K562 (cell line): Measurements from ENCODE around the gene KRT1. TPM values are rescaled to one million over a fixed set of nuclear protein-coding genes. Genes with fewer than 3 reads are reported as not detected.
A peak's percentile ranks its signal among the peaks of the same experiment; 100 is the strongest.

Experiments used
- CBX2 ChIP-seq: fragments of 200-600 bp; sonication (generic); IDR thresholded peaks from one replicate; pipeline ENCODE4 v1.6.1; 2012; ENCODE audit warnings: mild to moderate bottlenecking, low read length, inconsistent platforms; ENCODE audit not compliant: insufficient read depth, poor library complexity, severe bottlenecking
- HNRNPH1 ChIP-seq: fragments of 200-400 bp; formaldehyde crosslinking; optimal IDR thresholded peaks from 2 replicates; pipeline ENCODE3; 2017; ENCODE audit warnings: low read depth, mild to moderate bottlenecking, low read length, moderate library complexity
- L3MBTL2 ChIP-seq: fragments of 450-650 bp; IDR thresholded peaks from 2 replicates; pipeline ENCODE4 v1.6.1; 2016; ENCODE audit warnings: mild to moderate bottlenecking, moderate library complexity
- NR2C2 ChIP-seq, 2 experiments: fragments of 200-800 bp in 1 of 2; sonication (Bioruptor generic) in 1 of 2; sonication (generic) in 1 of 2; formaldehyde crosslinking in 1 of 2; IDR thresholded peaks; 2 replicates each; pipeline versions ENCODE4 v1.6.1 to v1.8.0; 2016 to 2022; ENCODE audit warnings: mild to moderate bottlenecking in 1 of 2, missing compliant biosample characterization in 1 of 2, missing genetic modification characterization in 1 of 2, missing genetic modification reagents in 1 of 2
- SAFB ChIP-seq: fragments of 200-400 bp; formaldehyde crosslinking; IDR thresholded peaks from 2 replicates; pipeline ENCODE4 v1.6.1; 2017; ENCODE audit warnings: low read depth, low read length, borderline replicate concordance
- ZFP36 ChIP-seq: fragments of 150-350 bp; IDR thresholded peaks from 2 replicates; pipeline ENCODE4 v1.6.1; 2018; ENCODE audit warnings: low read length, low read depth; ENCODE audit not compliant: partially characterized antibody
- ZNF551 ChIP-seq: fragments of 250-450 bp; sonication (Bioruptor Pico); IDR thresholded peaks from 2 replicates; pipeline ENCODE4 v1.5.0; 2021; ENCODE audit warnings: mild to moderate bottlenecking, moderate library complexity
- ZNF561 ChIP-seq: fragments of 450-650 bp; formaldehyde crosslinking; conservative IDR thresholded peaks from 2 replicates; pipeline ENCODE4 v1.4.0; 2020; ENCODE audit warnings: mild to moderate bottlenecking, moderate library complexity
- polyA plus RNA-seq, 8 experiments: library from polyadenylated mRNA; depleted of rRNA in 4 of 8; stranded (reverse) in 5 of 8; unstranded in 3 of 8; fragments of >200 nt; fragmentation: Nextera tagmentation in 2 of 8; fragmentation: Illumina TruSeq in 1 of 8; extraction: Ambion mirVana in 2 of 8; extraction: Trizol in 1 of 8; gene quantifications; 2 replicates each; pipeline versions ENCODE4 v1.2.1 to v1.2.3, GENCODE V29; 2011 to 2014; ENCODE audit warnings: inconsistent platforms in 1 of 8, missing spikeins in 1 of 8
- total RNA-seq, 7 experiments: library from RNA; depleted of rRNA in 6 of 7; stranded (reverse); fragments of >200 nt in 6 of 7; fragmentation: Illumina TruSeq in 2 of 7; extraction: Trizol in 2 of 7; gene quantifications; 2 replicates each; pipeline versions ENCODE4 v1.2.1 to v1.2.3, GENCODE V29; 2011 to 2021; ENCODE audit warnings: low replicate concordance in 1 of 7
- TF ChIP-seq, protein P1 (sequence below): fragments of 450-650 bp; IDR thresholded peaks from 2 replicates; pipeline ENCODE4 v1.6.1; 2016; ENCODE audit warnings: mild to moderate bottlenecking, moderate library complexity
- TF ChIP-seq, protein P2 (sequence below): sonication (generic); formaldehyde crosslinking; IDR thresholded peaks from 2 replicates; pipeline ENCODE4 v1.4.0; 2020; ENCODE audit warnings: mild to moderate bottlenecking, missing genetic modification reagents
- TF ChIP-seq, protein P3 (sequence below): fragments of 250-450 bp; sonication (Bioruptor Pico); IDR thresholded peaks from 2 replicates; pipeline ENCODE4 v1.8.0; 2022; ENCODE audit warnings: moderate library complexity, mild to moderate bottlenecking, inconsistent platforms

KRT1 gene
- total and polyA plus RNA-seq, 9 of the 15 experiments (the other 6 are each of a cell fraction or from before 2014, with no cell fraction given) = 0.18 TPM; not detected in 8

DNA sequence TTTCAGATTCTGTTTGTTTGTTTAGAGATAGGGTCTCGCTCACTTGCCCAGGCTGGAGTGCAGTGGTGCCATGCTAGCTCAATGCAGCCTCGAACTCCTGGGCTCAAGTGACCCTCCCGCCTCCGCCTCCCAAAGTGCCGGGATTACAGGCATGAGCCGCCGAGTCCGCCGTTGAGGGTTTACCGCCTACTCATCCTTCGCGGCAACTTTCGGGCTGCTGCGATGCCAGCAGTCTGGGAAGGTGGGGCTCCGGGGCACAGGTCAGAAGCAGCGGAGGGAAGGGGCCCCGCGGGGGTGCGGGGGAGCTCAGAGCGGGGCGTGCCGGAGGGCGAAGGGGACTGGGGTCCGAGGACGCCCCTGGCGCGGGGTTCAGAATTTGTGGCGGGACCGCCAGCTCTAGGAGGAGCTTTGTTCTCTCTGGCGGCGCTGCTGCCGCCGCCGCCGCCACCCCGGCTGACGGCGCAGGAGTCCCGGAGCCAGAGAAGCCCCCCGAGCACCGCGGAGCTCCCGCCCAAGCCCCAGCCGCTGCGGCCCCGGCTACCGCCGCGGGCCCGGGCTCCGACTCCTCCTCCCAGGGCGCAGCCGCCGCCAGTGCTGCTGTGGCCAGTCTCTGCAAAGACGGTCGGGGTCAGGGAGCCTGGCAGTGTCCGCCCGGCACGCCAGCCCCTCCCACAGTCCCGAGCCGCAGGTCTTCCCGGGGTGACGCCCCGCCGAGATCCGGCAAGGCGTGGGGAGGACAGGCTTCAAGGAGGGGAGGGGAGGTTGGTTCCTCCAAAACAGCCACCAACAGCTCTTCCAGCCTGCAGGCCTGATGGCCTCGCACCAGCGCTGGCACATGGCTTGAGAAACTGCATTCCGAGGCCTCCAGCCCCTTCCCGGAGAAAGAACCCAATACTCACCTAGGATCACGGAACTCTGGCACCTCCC, 34.0 kb upstream of the KRT1 start (continued):
- TF ChIP-seq, protein P1, sequence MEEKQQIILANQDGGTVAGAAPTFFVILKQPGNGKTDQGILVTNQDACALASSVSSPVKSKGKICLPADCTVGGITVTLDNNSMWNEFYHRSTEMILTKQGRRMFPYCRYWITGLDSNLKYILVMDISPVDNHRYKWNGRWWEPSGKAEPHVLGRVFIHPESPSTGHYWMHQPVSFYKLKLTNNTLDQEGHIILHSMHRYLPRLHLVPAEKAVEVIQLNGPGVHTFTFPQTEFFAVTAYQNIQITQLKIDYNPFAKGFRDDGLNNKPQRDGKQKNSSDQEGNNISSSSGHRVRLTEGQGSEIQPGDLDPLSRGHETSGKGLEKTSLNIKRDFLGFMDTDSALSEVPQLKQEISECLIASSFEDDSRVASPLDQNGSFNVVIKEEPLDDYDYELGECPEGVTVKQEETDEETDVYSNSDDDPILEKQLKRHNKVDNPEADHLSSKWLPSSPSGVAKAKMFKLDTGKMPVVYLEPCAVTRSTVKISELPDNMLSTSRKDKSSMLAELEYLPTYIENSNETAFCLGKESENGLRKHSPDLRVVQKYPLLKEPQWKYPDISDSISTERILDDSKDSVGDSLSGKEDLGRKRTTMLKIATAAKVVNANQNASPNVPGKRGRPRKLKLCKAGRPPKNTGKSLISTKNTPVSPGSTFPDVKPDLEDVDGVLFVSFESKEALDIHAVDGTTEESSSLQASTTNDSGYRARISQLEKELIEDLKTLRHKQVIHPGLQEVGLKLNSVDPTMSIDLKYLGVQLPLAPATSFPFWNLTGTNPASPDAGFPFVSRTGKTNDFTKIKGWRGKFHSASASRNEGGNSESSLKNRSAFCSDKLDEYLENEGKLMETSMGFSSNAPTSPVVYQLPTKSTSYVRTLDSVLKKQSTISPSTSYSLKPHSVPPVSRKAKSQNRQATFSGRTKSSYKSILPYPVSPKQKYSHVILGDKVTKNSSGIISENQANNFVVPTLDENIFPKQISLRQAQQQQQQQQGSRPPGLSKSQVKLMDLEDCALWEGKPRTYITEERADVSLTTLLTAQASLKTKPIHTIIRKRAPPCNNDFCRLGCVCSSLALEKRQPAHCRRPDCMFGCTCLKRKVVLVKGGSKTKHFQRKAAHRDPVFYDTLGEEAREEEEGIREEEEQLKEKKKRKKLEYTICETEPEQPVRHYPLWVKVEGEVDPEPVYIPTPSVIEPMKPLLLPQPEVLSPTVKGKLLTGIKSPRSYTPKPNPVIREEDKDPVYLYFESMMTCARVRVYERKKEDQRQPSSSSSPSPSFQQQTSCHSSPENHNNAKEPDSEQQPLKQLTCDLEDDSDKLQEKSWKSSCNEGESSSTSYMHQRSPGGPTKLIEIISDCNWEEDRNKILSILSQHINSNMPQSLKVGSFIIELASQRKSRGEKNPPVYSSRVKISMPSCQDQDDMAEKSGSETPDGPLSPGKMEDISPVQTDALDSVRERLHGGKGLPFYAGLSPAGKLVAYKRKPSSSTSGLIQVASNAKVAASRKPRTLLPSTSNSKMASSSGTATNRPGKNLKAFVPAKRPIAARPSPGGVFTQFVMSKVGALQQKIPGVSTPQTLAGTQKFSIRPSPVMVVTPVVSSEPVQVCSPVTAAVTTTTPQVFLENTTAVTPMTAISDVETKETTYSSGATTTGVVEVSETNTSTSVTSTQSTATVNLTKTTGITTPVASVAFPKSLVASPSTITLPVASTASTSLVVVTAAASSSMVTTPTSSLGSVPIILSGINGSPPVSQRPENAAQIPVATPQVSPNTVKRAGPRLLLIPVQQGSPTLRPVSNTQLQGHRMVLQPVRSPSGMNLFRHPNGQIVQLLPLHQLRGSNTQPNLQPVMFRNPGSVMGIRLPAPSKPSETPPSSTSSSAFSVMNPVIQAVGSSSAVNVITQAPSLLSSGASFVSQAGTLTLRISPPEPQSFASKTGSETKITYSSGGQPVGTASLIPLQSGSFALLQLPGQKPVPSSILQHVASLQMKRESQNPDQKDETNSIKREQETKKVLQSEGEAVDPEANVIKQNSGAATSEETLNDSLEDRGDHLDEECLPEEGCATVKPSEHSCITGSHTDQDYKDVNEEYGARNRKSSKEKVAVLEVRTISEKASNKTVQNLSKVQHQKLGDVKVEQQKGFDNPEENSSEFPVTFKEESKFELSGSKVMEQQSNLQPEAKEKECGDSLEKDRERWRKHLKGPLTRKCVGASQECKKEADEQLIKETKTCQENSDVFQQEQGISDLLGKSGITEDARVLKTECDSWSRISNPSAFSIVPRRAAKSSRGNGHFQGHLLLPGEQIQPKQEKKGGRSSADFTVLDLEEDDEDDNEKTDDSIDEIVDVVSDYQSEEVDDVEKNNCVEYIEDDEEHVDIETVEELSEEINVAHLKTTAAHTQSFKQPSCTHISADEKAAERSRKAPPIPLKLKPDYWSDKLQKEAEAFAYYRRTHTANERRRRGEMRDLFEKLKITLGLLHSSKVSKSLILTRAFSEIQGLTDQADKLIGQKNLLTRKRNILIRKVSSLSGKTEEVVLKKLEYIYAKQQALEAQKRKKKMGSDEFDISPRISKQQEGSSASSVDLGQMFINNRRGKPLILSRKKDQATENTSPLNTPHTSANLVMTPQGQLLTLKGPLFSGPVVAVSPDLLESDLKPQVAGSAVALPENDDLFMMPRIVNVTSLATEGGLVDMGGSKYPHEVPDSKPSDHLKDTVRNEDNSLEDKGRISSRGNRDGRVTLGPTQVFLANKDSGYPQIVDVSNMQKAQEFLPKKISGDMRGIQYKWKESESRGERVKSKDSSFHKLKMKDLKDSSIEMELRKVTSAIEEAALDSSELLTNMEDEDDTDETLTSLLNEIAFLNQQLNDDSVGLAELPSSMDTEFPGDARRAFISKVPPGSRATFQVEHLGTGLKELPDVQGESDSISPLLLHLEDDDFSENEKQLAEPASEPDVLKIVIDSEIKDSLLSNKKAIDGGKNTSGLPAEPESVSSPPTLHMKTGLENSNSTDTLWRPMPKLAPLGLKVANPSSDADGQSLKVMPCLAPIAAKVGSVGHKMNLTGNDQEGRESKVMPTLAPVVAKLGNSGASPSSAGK = peak; percentile 68
- no peak for TF ChIP-seq CBX2
- TF ChIP-seq, protein P2, sequence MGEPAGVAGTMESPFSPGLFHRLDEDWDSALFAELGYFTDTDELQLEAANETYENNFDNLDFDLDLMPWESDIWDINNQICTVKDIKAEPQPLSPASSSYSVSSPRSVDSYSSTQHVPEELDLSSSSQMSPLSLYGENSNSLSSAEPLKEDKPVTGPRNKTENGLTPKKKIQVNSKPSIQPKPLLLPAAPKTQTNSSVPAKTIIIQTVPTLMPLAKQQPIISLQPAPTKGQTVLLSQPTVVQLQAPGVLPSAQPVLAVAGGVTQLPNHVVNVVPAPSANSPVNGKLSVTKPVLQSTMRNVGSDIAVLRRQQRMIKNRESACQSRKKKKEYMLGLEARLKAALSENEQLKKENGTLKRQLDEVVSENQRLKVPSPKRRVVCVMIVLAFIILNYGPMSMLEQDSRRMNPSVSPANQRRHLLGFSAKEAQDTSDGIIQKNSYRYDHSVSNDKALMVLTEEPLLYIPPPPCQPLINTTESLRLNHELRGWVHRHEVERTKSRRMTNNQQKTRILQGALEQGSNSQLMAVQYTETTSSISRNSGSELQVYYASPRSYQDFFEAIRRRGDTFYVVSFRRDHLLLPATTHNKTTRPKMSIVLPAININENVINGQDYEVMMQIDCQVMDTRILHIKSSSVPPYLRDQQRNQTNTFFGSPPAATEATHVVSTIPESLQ (CRISPR knock-in tag) = no peak
- no peak for TF ChIP-seq HNRNPH1
- TF ChIP-seq ZNF561 = no peak
- TF ChIP-seq, protein P3, sequence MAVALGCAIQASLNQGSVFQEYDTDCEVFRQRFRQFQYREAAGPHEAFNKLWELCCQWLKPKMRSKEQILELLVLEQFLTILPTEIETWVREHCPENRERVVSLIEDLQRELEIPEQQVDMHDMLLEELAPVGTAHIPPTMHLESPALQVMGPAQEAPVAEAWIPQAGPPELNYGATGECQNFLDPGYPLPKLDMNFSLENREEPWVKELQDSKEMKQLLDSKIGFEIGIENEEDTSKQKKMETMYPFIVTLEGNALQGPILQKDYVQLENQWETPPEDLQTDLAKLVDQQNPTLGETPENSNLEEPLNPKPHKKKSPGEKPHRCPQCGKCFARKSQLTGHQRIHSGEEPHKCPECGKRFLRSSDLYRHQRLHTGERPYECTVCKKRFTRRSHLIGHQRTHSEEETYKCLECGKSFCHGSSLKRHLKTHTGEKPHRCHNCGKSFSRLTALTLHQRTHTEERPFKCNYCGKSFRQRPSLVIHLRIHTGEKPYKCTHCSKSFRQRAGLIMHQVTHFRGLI (CRISPR knock-in tag) = no peak
- TF ChIP-seq ZNF551 (CRISPR knock-in tag) = no peak
- TF ChIP-seq SAFB = no peak
- TF ChIP-seq L3MBTL2 = peak; percentile 89
- no peak for TF ChIP-seq ZFP36
- TF ChIP-seq NR2C2 (CRISPR knock-in tag; IDR thresholded peaks at IDR 0.05) = no peak
- no peak for TF ChIP-seq NR2C2 (tag; IDR thresholded peaks at IDR 0.05)
